GM19025 (cell line): Measurements from ENCODE around the gene PCSK6.
"Not testable (repeated sequence)": the region's sequence is repeated elsewhere in the genome, so short reads cannot be mapped to it uniquely, and the experiment has no call there.

Experiments
- ATAC-seq: cut with Tn5 transposase; IDR thresholded peaks from one replicate; pipeline ENCODE4 v1.9.1; 2021; ENCODE audit warnings: mild to moderate bottlenecking, low read depth, moderate library complexity; ENCODE audit not compliant: unreplicated experiment

The PCSK6 gene

DNA sequence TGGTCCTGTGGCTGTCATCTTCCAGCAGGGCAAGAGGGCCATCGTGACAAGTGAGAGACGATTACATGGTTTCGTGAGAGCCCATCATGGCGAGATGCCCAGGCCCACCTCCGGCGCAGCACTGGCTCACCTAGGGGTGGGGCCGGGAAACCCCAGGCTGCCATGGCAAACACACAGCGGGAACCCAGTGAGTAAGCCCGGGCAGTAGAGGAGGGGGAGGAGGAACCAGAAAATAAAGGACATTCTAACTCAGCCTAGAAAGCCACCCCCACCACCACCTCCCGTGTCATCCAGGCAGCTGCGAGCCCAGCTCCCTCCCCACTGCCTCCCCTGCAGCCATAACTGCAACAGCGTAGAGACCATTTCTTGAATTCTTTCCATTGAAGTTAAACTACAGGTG lies 52.3 kb downstream of the PCSK6 start:
- ATAC-seq: no peak

- ATAC-seq: no peak
Observed at GRCh38 chr15:101436526-101436925, 53.0 kb downstream of the PCSK6 start.

DNA sequence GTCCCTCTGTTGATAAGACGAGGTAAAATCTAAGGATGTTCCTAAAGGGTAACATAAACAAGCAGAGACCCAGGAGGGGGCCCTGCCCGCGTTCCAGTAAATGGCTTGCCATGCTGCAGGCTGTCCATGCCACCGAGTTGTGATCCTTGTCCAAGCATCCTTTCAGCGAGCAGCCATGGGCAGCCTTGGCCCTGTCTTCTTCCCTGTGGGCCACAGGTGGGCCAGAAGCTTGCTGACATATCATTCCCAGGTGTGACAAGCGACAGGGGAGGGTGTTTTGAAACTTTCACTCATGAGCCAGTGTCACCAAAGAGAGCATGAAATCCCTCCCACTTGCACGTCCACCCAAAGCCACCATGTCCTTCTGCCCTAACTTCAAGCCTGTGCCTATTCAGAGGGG lies 53.7 kb downstream of the PCSK6 start:
- no peak for ATAC-seq

- ATAC-seq: no peak
Observed at GRCh38 chr15:101434032-101434920, 55.2 kb downstream of the PCSK6 start.

DNA sequence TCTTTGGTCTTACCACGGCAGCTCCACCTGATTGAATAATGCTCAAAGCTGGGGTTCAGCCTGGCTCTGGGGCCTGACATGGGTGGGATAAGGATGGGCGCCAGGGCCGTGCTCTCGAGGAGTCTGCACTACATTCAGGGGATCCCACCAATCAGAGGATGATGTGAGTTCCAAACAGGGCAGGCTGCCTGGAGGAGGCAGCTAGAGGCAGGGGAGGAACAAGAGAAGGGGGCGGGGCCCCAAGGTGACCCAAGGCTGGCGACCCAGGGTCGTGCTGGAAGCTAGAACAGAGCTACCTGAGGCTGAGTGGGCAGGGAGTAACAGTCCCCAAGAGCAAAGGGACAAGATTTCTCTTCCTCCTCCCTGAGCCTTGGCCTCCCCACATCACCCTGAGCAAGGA lies 56.1 kb downstream of the PCSK6 start:
- no peak for ATAC-seq

- no peak for ATAC-seq
Observed at GRCh38 chr15:101432982-101433381, 56.5 kb downstream of the PCSK6 start.

DNA sequence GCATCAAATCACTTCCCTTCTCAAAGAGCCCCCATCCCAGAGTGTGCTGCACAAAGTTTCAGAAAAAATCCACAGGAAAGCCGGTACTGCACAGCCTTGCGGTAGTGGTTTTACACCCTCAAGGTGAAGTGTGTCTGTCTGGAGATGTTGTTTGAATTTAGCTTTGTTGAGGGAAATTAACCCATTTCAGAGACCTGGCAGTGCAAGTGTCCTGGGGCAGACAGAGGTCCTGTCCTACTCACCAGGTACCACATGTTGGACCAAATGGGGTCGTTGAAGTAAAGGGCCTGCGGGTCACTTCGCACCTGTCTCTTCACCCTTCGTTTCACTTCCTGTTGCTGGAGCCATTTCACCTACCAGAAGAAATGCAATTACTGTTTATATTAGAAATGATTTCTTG lies 57.8 kb downstream of the PCSK6 start:
- ATAC-seq: no peak

DNA sequence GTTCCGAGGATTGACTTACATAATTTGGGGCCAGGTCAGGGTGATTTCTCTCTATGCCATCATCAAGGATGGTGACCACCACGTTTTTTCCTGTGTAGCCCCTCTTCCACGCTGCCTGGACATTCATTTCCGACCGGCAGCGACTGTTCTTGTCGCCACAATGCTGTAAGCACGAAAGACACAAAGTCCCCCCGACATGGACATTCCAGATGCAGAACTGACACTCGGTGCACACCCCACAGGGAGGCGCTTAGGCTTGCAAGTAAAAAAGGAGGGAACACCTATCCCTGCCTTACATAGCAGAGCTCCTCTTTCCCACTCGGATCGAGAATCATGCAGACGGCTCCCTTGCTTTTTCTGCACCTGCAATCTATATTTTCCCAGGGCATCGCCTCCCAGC lies 58.2 kb downstream of the PCSK6 start:
- ATAC-seq: no peak

DNA sequence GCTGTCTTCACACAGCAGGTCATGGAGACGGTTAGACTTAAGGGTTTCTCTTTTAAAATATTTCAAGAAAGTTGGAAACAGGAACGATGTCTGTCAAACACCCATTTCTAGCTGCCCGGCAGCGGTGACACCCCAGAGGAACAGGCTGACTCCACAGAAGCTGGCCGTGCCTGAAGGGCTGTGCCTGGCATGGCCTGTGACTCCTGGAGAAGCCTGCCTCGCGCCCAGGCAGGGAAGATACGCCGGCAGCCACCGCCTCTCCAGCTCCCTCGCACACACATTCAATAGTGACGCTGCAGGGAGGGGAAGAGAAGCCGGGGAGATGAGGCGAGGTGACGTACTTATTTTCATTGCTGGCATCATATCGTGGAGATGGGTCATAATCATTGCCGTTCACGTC lies 59.9 kb downstream of the PCSK6 start:
- ATAC-seq: no peak

GRCh38 chr15:101429191-101429590 lies 60.3 kb downstream of the PCSK6 start:
- no peak for ATAC-seq

DNA sequence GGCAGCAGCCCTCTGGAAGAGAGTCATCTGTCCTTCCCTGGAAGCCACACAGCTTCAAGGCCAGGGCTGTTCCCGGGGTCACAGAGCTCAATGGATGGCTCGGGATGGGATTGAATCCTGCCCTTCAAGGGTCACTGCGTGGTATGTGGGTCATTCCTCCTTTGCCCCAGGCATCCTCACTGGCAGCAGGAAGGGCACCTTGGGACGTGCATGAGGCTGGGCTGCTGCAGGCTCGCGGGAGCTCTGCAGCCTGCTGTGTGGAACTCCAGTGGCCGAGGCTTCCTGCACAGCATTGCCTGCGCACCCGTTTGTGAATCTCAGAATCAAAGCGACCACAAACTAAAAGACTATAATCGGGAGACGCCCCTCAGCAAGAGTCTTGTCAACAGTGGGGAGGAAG lies 60.7 kb downstream of the PCSK6 start:
- ATAC-seq: no peak

DNA sequence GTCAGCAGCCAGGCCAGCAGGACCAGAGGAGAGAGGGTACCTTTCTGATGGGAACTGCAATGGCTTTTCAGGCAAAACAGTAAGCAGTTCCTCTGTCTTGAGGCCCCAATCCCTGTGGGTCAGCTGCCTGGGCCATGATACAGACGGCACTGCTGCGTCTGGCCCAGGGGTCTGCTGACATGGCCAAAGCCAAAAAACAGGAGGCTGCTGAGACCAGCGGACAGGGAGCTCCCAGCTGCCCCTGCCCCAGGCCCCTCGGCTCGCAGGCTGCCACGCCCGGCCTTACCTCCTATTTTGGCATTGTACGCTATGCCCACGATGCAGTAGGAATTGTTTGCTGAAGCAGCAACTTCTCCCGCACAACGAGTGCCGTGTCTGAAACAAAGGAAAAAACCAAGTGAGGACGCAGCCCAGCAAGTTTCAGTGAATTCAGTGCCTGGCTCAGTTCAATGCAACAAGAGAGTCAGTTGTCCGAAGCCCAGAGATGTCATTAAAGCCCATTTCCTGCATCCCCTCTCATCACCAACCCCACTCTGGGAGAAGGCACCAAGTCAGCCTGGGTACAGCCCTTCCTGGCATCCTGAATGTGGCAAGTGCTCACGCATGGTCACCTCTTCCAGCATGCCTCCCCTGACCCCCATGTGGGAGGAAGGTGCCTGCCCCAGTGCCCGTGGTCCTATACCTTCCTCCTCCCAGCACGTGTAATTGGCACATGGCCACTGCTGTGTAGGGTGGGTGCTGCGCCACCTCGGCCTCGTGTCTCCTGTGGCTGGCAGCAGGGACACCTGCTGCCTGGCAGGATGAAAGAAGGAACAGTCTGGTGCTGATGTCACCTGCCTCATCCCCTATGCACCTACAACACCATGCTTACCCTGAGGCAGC lies 61.7 kb downstream of the PCSK6 start:
- ATAC-seq: no peak

DNA sequence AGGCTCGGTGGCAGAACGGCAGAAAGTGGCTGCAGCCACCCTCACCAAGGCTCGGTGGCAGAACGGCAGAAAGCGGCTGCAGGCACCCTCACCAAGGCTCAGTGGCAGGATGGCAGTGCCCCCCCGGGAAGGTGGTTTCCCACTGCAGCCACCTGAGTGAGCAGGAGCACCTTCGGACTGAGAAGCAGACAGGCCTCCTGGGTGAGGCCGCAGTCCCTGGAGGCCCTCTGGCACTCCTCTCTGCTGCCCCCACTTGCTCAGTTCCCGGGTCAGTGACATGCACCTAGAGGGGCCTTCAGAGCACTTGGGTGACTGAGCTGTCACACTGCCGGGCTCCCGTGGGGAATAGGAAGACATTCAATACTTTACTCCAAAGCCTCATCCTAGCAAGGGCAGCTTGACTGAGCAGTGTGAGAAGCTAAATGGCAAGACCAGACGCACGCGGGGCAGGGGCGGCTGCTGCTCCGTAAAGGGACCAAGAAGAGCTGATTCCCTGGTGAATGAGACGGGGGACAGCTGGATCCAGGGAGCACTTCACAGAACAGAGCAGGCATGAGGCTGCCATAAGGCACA lies 62.7 kb downstream of the PCSK6 start:
- no peak for ATAC-seq

- ATAC-seq: no peak
Observed at GRCh38 chr15:101425787-101426365, 63.6 kb downstream of the PCSK6 start.

- no peak for ATAC-seq
Observed at GRCh38 chr15:101424984-101425383, 64.5 kb downstream of the PCSK6 start.

DNA sequence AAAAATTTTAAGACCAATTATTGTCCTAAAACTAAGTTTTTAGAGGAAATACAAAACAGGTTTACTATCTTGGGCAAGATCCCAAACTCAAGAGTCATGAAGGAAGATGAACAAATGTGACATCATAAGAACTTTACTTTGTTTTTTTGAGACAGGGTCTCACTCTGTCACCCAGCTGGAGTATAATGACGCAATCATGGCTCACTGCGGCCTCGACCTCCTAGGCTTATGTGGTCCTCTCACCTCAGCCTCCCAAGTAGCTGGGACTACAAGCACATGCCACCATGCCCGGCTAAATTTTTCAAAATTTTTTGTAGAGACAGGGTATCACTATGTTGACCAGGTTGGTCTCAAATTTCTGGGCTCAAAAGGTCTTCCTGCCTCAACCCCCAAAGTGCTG lies 69.3 kb downstream of the PCSK6 start:
- ATAC-seq: no peak

DNA sequence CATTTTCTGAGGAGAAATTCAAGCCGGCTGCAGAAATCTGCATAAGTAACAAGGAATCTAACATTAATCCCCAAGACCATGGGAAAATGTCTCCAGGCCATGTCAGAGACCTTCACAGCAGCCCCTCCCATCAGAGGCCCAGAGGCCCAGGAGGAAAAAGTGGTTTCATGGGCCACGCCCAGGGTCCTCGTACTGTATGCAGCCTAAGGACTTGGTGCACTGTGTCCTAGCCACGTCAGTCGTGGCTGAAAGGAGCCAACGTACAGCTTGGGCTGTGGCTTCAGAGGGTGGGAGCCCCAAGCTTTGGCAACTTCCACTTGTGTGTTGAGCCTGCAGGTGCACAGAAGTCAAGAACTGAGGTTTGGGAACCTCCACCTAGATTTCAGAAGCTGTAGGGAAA lies 73.0 kb downstream of the PCSK6 start:
- not testable (repeated sequence) for ATAC-seq

- no peak for ATAC-seq
Observed at GRCh38 chr15:101413239-101413638, 76.3 kb downstream of the PCSK6 start.

- ATAC-seq: no peak
Observed at GRCh38 chr15:101411581-101411980, 77.9 kb downstream of the PCSK6 start.

DNA sequence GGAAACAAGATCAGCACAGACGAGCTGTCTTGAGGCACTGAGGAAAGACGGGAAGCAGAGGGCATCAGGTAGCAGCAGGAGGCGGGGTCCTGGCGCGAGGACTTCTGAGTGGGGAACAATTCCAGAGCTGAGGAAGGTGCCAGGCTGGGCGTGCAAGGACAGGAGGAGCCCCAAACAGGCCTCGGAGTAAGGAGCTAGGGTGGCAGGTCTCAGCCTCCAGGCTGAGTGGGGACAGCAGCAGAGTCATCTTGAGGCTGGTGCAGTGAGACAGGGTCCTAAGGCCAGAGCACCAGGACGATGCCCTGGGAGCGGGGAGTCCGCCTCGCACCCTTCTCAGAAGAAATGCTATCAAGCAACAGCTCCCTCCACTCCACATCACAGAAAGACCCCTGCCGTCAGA lies 78.4 kb downstream of the PCSK6 start:
- no peak for ATAC-seq

DNA sequence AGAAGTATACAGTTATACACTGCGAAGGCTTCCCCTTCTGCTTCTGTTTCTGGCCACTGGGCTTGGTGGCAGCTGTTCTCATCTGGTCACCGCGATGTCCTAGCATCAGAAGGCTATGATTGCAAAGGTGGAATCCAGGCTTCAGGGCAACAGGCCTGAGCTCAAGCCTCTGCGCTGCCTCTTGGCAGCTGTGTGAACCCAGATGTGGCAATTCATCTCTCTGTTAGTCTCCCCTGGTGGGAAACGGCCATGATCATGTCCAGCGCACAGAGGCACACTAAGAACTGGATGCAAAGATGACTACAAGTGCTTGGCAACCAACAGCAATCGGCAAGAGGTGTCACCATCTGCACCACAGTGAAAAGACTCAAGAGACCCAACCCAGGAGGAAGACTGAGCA lies 78.9 kb downstream of the PCSK6 start:
- no peak for ATAC-seq
